ENCODE results near the gene CCDC144A. TPM values are rescaled to one million over a fixed set of nuclear protein-coding genes. Genes with fewer than 3 reads are reported as not detected.
"Not testable (repeated sequence)": the region's sequence is repeated elsewhere in the genome, so short reads cannot be mapped to it uniquely, and the experiment has no call there.

The CCDC144A gene, protein sequence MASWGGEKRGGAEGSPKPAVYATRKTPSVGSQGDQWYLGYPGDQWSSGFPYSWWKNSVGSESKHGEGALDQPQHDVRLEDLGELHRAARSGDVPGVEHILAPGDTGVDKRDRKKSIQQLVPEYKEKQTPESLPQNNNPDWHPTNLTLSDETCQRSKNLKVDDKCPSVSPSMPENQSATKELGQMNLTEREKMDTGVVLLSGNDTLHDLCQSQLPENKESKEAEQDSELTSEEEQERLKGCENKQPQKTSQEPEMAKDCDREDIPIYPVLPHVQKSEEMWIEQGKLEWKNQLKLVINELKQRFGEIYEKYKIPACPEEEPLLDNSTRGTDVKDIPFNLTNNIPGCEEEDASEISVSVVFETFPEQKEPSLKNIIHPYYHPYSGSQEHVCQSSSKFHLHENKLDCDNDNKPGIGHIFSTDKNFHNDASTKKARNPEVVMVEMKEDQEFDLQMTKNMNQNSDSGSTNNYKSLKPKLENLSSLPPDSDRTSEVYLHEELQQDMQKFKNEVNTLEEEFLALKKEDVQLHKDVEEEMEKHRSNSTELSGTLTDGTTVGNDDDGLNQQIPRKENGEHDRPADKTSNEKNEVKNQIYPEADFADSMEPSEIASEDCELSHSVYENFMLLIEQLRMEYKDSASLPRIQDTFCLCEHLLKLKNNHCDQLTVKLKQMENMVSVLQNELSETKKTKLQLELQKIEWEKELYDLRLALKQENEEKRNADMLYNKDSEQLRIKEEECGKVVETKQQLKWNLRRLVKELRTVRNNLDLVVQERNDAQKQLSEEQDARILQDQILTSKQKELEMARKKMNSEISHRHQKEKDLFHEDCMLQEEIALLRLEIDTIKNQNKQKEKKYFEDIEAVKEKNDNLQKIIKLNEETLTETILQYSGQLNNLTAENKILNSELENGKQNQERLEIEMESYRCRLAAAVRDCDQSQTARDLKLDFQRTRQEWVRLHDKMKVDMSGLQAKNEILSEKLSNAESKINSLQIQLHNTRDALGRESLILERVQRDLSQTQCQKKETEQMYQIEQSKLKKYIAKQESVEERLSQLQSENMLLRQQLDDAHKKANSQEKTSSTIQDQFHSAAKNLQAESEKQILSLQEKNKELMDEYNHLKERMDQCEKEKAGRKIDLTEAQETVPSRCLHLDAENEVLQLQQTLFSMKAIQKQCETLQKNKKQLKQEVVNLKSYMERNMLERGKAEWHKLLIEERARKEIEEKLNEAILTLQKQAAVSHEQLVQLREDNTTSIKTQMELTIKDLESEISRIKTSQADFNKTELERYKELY (N-terminal part only)
- total RNA-seq, result 1 to 10 TPM in 1 of 6 experiments, under 1 TPM in 5; 0.02 to 1.4 (median 0.28) TPM
- long read RNA-seq, result 0 reads

GRCh38 chr17:16689731-16690281, at the start of gene CCDC144A:
Gene CCDC144A, plus strand, starts transcription at chr17:16690241. Its CDS starts 160 bp downstream, at chr17:16690401.
- H3K27me3 ChIP-seq; H3K4me3 ChIP-seq; H3K4me1 ChIP-seq; H3K36me3 ChIP-seq; H3K27ac ChIP-seq; H3K9me3 ChIP-seq; intact Hi-C loops (cut with DNase I): not testable (repeated sequence)
- TF ChIP-seq, protein P1, sequence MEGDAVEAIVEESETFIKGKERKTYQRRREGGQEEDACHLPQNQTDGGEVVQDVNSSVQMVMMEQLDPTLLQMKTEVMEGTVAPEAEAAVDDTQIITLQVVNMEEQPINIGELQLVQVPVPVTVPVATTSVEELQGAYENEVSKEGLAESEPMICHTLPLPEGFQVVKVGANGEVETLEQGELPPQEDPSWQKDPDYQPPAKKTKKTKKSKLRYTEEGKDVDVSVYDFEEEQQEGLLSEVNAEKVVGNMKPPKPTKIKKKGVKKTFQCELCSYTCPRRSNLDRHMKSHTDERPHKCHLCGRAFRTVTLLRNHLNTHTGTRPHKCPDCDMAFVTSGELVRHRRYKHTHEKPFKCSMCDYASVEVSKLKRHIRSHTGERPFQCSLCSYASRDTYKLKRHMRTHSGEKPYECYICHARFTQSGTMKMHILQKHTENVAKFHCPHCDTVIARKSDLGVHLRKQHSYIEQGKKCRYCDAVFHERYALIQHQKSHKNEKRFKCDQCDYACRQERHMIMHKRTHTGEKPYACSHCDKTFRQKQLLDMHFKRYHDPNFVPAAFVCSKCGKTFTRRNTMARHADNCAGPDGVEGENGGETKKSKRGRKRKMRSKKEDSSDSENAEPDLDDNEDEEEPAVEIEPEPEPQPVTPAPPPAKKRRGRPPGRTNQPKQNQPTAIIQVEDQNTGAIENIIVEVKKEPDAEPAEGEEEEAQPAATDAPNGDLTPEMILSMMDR (IDR thresholded peaks at IDR 0.05), result peak in 3 of 4 donors; percentile 38 to 66 (median 42)
- ATAC-seq (peak in 1 of 4 donors; percentile 77), DNase-seq (peak in 1 of 3 donors; percentile 71)
- WGBS (ENCODE audit: insufficient coverage, low coverage, low lambda C conversion rate, missing lambda C conversion rate), result no CpG with 5 or more reads among the region's 33 CpGs

DNA sequence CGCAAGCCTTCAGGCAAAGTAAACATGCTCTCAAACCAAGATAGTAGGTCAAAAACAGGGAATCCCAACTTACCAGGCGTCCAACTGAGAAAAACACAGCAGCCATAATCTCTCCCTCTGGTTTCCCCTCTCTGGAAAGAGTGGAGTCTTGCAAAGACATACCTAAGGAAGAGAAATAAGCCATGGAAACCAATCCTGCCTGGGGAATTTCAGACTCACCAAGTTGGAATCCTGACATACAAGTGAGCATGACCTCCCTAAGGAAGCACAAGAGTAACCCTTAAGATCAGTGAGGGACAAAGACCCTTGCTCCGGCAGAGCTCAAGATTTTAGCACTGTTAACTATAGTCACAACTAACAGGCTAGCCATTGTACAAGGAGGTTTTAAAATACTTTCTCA, 40.5 kb upstream of the CCDC144A start:
- no peak for TF ChIP-seq POLR2A (IDR thresholded peaks at IDR 0.05)
- TF ChIP-seq, protein P1 (IDR thresholded peaks at IDR 0.05), result no peak
- WGBS (ENCODE audit: insufficient coverage, low coverage, low lambda C conversion rate, missing lambda C conversion rate), result 93% methylated on average over 3 of the region's 3 CpGs

GRCh38 chr17:16652252-16652651, 37.8 kb upstream of the CCDC144A start:
- Histone ChIP-seq H3K4me1 (no peaks in the 10 kb centered on the region), H3K36me3 (no peaks in the 10 kb centered on the region), H3K4me3 (no peak overlapping the region), H3K27ac (no peak overlapping the region), H3K9me3 (no peaks in the 10 kb centered on the region), H3K27me3 (no peaks in the 10 kb centered on the region)
- no peak for TF ChIP-seq POLR2A (IDR thresholded peaks at IDR 0.05)
- TF ChIP-seq, protein P1 (IDR thresholded peaks at IDR 0.05), result no peak
- 97% methylated on average over 4 of the region's 4 CpGs for WGBS (ENCODE audit: insufficient coverage, low coverage, low lambda C conversion rate, missing lambda C conversion rate)
- intact Hi-C loops (cut with DNase I), result no loop called here
- DNase-seq, result no peak
- no peak for ATAC-seq

More for the DNA sequence above, 40.5 kb upstream of the CCDC144A start:
- H3K27ac ChIP-seq, result no peak overlapping the region
- ATAC-seq (no peak), DNase-seq (no peak)
- H3K4me1 ChIP-seq, result no peaks in the 10 kb centered on the region
- no peak overlapping the region for H3K4me3 ChIP-seq
- H3K36me3 ChIP-seq, result no peaks in the 10 kb centered on the region
- no peaks in the 10 kb centered on the region for H3K27me3 ChIP-seq
- intact Hi-C loops (cut with DNase I), result no loop called here
- no peaks in the 10 kb centered on the region for H3K9me3 ChIP-seq

GRCh38 chr17:16652847-16653366, 37.1 kb upstream of the CCDC144A start:
- H3K9me3 ChIP-seq, result no peaks in the 10 kb centered on the region
- H3K27me3 ChIP-seq, result no peaks in the 10 kb centered on the region
- WGBS (ENCODE audit: insufficient coverage, low coverage, low lambda C conversion rate, missing lambda C conversion rate), result 7% methylated on average over 8 of the region's 8 CpGs
- TF ChIP-seq, protein P1 (IDR thresholded peaks at IDR 0.05), result no peak
- no peak for TF ChIP-seq POLR2A (IDR thresholded peaks at IDR 0.05)
- no peak for DNase-seq
- no peaks in the 10 kb centered on the region for H3K36me3 ChIP-seq
- peak overlapping the region; percentile 87 to 92 (median 90) for H3K27ac ChIP-seq
- peak overlapping the region; percentile 70 to 73 (median 70) for H3K4me3 ChIP-seq
- no peaks in the 10 kb centered on the region for H3K4me1 ChIP-seq
- intact Hi-C loops (cut with DNase I), result no loop called here
- peak in 1 of 4 donors; percentile 16 for ATAC-seq

All from right lobe of liver (tissue), 6 donors.